Measurements from ENCODE around the gene DCUN1D3.
"Not testable (repeated sequence)": the region's sequence is repeated elsewhere in the genome, so short reads cannot be mapped to it uniquely, and the experiment has no call there.

Gene DCUN1D3

DNA sequence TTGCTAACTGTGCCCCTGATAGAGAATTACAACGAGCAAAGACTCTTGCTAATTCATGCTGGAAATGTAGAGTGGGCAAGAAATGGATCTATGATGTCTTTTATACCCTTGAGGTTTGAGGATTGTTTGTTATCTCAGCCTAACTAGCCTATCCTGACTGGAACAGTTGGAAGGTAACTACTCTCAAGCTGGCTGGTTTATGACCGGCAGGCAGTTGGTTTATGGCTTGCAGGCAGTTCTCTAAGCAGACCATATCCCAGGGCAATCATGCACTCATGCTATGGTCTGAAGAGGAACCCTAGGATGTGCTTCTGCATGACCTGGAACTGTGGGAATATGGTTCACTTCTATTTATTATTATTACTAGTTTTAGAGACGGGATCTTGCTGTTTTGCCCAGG is 49.5 kb upstream of the DCUN1D3 start (continued):
- no peak for TF ChIP-seq ZNF8 (CRISPR knock-in tag; IDR thresholded peaks at IDR 0.05)

DNA sequence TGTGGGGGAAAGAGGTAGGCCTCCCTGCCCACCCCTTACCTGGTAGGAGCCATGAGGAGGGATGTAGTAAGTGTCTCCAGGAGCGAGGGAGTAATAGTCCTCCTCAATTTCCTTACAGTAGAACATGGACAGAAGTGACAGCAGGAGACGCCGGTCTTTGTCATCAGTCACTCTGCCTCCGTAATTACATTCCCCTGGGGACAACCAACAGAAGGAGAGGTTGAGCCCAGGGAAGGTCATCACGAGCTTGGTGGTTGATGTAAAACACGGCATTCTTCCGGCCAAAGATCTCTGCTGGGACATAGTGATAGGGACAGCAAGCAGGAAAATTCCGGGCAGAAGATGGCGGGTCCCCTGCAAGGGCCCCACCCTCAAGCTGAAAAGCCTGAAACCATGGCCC is 48.3 kb upstream of the DCUN1D3 start:
- no peak for ATAC-seq
- no peak for TF ChIP-seq BACH2 (CRISPR knock-in tag; IDR thresholded peaks at IDR 0.05; ENCODE audit: borderline replicate concordance)
- TF ChIP-seq SNAI2 (CRISPR knock-in tag; IDR thresholded peaks at IDR 0.05), result no peak
- TF ChIP-seq PPARA (CRISPR knock-in tag; IDR thresholded peaks at IDR 0.05; ENCODE audit: borderline replicate concordance), result no peak
- TF ChIP-seq ZNF70 (CRISPR knock-in tag; IDR thresholded peaks at IDR 0.05), result no peak
- no peak for TF ChIP-seq ESRRG (CRISPR knock-in tag; IDR thresholded peaks at IDR 0.05)
- no peak for TF ChIP-seq ZFP3 (CRISPR knock-in tag; IDR thresholded peaks at IDR 0.05)
- TF ChIP-seq ZFP30 (CRISPR knock-in tag; IDR thresholded peaks at IDR 0.05), result no peak
- TF ChIP-seq RARB (CRISPR knock-in tag; IDR thresholded peaks at IDR 0.05), result no peak
- no peak for TF ChIP-seq CREB5 (CRISPR knock-in tag; IDR thresholded peaks at IDR 0.05; ENCODE audit: low read depth)
- TF ChIP-seq CSDC2 (CRISPR knock-in tag; IDR thresholded peaks at IDR 0.05), result no peak
- no peak for TF ChIP-seq ZNF565 (CRISPR knock-in tag; conservative IDR thresholded peaks at IDR 0.05; ENCODE audit: low read depth)
- no peak for TF ChIP-seq TSHZ2 (CRISPR knock-in tag; IDR thresholded peaks at IDR 0.05)
- TF ChIP-seq GLIS3 (CRISPR knock-in tag; IDR thresholded peaks at IDR 0.05), result no peak
- TF ChIP-seq OSR1 (CRISPR knock-in tag; IDR thresholded peaks at IDR 0.05), result no peak
- no peak for TF ChIP-seq ZNF8 (CRISPR knock-in tag; IDR thresholded peaks at IDR 0.05)
- no peak for TF ChIP-seq POU6F1 (CRISPR knock-in tag; IDR thresholded peaks at IDR 0.05; ENCODE audit: borderline replicate concordance, low read depth)
- TF ChIP-seq ARNTL (CRISPR knock-in tag; IDR thresholded peaks at IDR 0.05; ENCODE audit: borderline replicate concordance, low read depth), result no peak

- ATAC-seq, result no peak
- TF ChIP-seq PPARA (CRISPR knock-in tag; IDR thresholded peaks at IDR 0.05; ENCODE audit: borderline replicate concordance), result no peak
- TF ChIP-seq CREB5 (CRISPR knock-in tag; IDR thresholded peaks at IDR 0.05; ENCODE audit: low read depth), result no peak
- TF ChIP-seq RARB (CRISPR knock-in tag; IDR thresholded peaks at IDR 0.05), result no peak
- TF ChIP-seq ESRRG (CRISPR knock-in tag; IDR thresholded peaks at IDR 0.05), result no peak
These were observed 46.0 kb upstream of the DCUN1D3 start for GRCh38 chr16:20946015-20946629.

DNA sequence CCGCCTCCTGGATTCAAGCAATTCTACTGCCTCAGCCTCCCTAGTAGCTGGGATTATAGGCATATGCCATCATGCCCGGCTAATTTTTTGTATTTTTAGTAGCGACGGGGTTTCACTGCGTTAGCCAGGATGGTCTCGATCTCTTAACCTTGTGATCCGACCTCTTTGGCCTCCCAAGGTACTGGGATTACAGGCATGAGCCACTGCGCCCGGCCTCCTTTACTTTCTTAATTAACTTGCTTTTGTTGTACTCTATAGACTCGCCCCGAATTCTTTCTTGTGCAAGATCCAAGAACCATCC is 45.4 kb upstream of the DCUN1D3 start:
- ATAC-seq, result not testable (repeated sequence)

DNA sequence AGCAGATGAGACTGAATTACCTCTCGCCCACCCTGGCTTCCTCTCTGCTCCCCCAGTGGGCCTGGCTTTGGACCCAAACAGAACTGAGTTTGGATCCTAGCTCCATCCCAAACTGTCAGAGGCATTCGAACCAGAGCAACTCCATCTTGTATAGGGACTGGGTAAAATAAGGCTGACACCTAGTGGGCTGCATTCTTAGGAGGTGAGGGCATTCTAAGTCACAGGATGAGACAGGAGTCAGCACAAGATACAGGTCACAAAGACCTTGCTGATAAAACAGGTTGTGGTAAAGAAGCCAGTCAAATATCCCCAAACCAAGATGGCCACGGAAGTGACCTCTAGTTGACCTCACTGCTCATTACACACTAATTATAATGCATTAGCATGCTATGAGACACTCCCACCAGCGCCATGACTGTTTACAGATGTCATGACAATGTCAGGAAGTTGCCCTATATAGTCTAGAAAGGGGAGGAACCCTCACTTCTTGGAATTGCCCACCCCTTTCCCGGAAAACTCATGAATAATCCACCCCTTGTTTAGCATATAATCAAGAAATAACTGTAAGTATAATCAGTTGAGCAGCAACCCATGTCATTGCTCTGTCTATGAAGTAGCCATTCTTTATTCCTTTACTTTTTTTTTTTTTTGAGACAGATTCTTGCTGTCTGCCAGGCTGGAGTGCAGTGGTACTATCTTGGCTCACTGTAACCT is 44.9 kb upstream of the DCUN1D3 start:
- ATAC-seq, result peak; percentile 38; the same call in 1 of the 3 replicates
- TF ChIP-seq ZFP3 (CRISPR knock-in tag; IDR thresholded peaks at IDR 0.05) (peak; percentile 60; the same call in 1 of the 2 replicates), ZNF8 (CRISPR knock-in tag; IDR thresholded peaks at IDR 0.05) (no peak), CSDC2 (CRISPR knock-in tag; IDR thresholded peaks at IDR 0.05) (peak; percentile 82)

- no peak for ATAC-seq
- TF ChIP-seq PPARA (CRISPR knock-in tag; IDR thresholded peaks at IDR 0.05; ENCODE audit: borderline replicate concordance) (no peak), TCF4 (CRISPR knock-in tag; IDR thresholded peaks at IDR 0.05; ENCODE audit: borderline replicate concordance) (no peak), ZC3H10 (CRISPR knock-in tag; IDR thresholded peaks at IDR 0.05) (no peak), POU6F1 (CRISPR knock-in tag; IDR thresholded peaks at IDR 0.05; ENCODE audit: borderline replicate concordance, low read depth) (no peak), ESRRG (CRISPR knock-in tag; IDR thresholded peaks at IDR 0.05) (no peak), TOX (CRISPR knock-in tag; IDR thresholded peaks at IDR 0.05; ENCODE audit: borderline replicate concordance) (no peak), CSDC2 (CRISPR knock-in tag; IDR thresholded peaks at IDR 0.05) (no peak), TSHZ2 (CRISPR knock-in tag; IDR thresholded peaks at IDR 0.05) (no peak)
These were observed 42.1 kb upstream of the DCUN1D3 start for GRCh38 chr16:20942256-20942655.

Data from SK-N-SH treated with all-trans-retinoic acid at 6 μM for 48 hours (cell line).